CD4-positive, alpha-beta T cell (primary cell): ENCODE measurements around the gene PARD6B. TPM values are rescaled to one million over a fixed set of nuclear protein-coding genes. Genes with fewer than 3 reads are reported as not detected.

ENCODE experiments used
- ATAC-seq: fragments of 200-7000 bp; cut with Tn5 transposase; one replicate; pipeline ENCODE4 v1.10.0; 2022; ENCODE audit warnings: mild to moderate bottlenecking; ENCODE audit not compliant: poor library complexity
- CTCF ChIA-PET: fragments of 350-600 bp; sonication (Branson Sonifier 250); formaldehyde crosslinking; loops from one replicate; lab custom pipeline; 2021; ENCODE audit warnings: antibody characterized with exemption, inconsistent platforms; lab: Charles Lee
- POLR2A ChIA-PET: fragments of 350-600 bp; sonication (Branson Sonifier 250); formaldehyde crosslinking; loops from one replicate; lab custom pipeline; 2021; ENCODE audit warnings: antibody characterized with exemption, inconsistent platforms; lab: Charles Lee
- DNase-seq, 14 experiments: peaks; one replicate each; pipeline ENCODE4 v3.0.0-alpha.2; 2013 to 2020; ENCODE audit warnings: mixed read lengths in 2 of 14
- H3K27ac ChIP-seq, 2 donors: one replicate each; pipeline versions ENCODE4 v1.5.1 to v1.7.0; 2013; ENCODE audit warnings: low read length in 2 of 2, low read depth in 1 of 2, mild to moderate bottlenecking in 1 of 2
- H3K27me3 ChIP-seq, 2 experiments: 1 replicate in 1 of 2; 2 replicates in 1 of 2; pipeline versions ENCODE4 v1.6.1 to v1.7.0; 2013; ENCODE audit warnings: low read length in 2 of 2, control low read depth in 1 of 2, mild to moderate bottlenecking in 1 of 2, moderate library complexity in 1 of 2; ENCODE audit not compliant: insufficient read depth in 2 of 2, control insufficient read depth in 1 of 2
- H3K36me3 ChIP-seq: one replicate; pipeline ENCODE4 v1.6.1; 2013; ENCODE audit warnings: low read length, control low read depth; ENCODE audit not compliant: insufficient read depth
- H3K4me1 ChIP-seq: one replicate; pipeline ENCODE4 v1.6.1; 2013; ENCODE audit warnings: low read length, control low read depth; ENCODE audit not compliant: insufficient read depth
- H3K4me3 ChIP-seq: one replicate; pipeline ENCODE4 v1.5.1; 2013; ENCODE audit warnings: mild to moderate bottlenecking, low read length, moderate library complexity
- H3K9me3 ChIP-seq, 2 experiments: 1 replicate in 1 of 2; 2 replicates in 1 of 2; pipeline versions ENCODE4 v1.6.1 to v1.7.0; 2013; ENCODE audit warnings: low read length in 2 of 2, mild to moderate bottlenecking in 2 of 2, control low read depth in 1 of 2, moderate library complexity in 1 of 2; ENCODE audit not compliant: control insufficient read depth in 1 of 2, insufficient read depth in 1 of 2
- H3K27ac Mint-ChIP-seq: one replicate; pipeline ENCODE4 v1.8.0; 2020; ENCODE audit warnings: mixed read lengths
- H3K27me3 Mint-ChIP-seq: one replicate; pipeline ENCODE4 v1.8.0; 2021; ENCODE audit warnings: mixed read lengths
- H3K36me3 Mint-ChIP-seq: one replicate; pipeline ENCODE4 v1.8.0; 2021; ENCODE audit warnings: low read depth, mixed read lengths
- H3K4me1 Mint-ChIP-seq: one replicate; pipeline ENCODE4 v1.8.0; 2021; ENCODE audit warnings: low read depth, mixed read lengths
- H3K4me3 Mint-ChIP-seq: one replicate; pipeline ENCODE4 v1.8.0; 2020; ENCODE audit warnings: mild to moderate bottlenecking, mixed read lengths
- H3K9me3 Mint-ChIP-seq: one replicate; pipeline ENCODE4 v1.8.0; 2020; ENCODE audit warnings: mixed read lengths
- intact Hi-C, 2 experiments: fragments of 100-400 bp; cut with DNase I in 1 of 2; cut with micrococcal nuclease in 1 of 2; formaldehyde crosslinking; loops; one replicate each; pipeline versions ENCODE4 v1.15.1 to v1.9.0; 2023 to 2025; cut with DNase I, micrococcal nuclease
- total RNA-seq, 174 experiments: library from RNA in 2 of 174; stranded (reverse) in 2 of 174; gene quantifications; one replicate each; pipeline ENCODE4 v1.2.3 and lab custom pipeline; 2021 to 2026
- TF ChIP-seq, protein P1 (sequence below): fragments of 200-600 bp; IDR thresholded peaks from one replicate; pipeline ENCODE4 v1.8.0; 2022; ENCODE audit warnings: antibody characterized with exemption, mild to moderate bottlenecking

The PARD6B gene
- total RNA-seq, 2 experiments from 2014 or later: 5.6 to 8.2 TPM

DNA sequence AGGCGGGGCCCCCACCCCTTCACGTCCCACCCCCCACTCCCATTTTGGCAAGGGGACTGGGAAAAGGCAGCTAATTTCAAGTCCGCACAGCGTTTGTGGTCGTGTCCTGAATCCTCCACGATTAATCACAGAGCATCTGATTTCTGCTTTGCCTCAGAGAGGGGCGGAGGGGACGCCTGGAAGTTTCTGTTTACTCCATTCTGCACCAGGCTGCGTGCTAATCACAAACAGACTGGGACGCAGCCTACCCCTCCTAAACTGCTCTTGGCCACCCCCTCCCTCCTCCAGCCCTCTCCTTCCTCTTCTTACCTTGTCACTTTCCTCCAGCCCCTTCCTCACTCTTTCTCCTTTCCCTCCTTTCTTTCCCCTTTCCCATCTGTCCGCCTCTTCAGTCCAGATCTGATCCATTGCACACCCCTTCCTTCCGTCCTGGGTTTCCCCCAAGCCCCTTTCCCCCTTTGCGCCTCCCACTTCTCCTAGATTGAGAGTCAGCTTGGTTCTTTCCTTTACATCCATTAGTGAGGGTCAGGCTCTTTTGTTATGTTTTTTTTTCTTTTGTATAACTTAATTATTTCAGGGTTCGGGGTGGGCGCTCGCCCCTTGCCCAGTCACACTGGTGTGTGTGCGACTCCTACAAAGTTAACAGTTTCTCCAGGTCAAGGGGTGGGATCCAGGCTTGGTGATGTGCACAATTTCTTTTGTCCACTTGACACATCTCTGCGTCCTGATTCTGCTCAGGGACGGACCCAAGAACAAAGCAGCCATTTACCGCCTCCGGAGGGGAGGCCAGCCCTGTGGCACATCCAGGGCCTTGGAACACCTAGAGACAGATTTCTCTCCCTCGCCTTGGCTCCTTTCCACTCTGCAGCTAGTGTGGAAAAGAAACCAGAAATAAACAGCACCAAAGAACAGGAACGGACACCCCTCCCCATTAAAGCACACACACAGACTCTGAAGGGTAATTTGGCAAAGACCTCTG, 39.5 kb upstream of the PARD6B start:
- CTCF ChIA-PET: no interaction called here
- Histone ChIP-seq H3K4me3 (no peak overlapping the region), H3K4me1 (peaks cover 12% of the 10 kb centered on the region), H3K9me3 (no peaks in the 10 kb centered on the region), H3K36me3 (no peaks in the 10 kb centered on the region), H3K27me3 (peaks cover 30 to 33% of the 10 kb centered on the region in 2 experiments), H3K27ac (no peak overlapping the region)
- DNase-seq: no peak
- TF ChIP-seq, protein P1, sequence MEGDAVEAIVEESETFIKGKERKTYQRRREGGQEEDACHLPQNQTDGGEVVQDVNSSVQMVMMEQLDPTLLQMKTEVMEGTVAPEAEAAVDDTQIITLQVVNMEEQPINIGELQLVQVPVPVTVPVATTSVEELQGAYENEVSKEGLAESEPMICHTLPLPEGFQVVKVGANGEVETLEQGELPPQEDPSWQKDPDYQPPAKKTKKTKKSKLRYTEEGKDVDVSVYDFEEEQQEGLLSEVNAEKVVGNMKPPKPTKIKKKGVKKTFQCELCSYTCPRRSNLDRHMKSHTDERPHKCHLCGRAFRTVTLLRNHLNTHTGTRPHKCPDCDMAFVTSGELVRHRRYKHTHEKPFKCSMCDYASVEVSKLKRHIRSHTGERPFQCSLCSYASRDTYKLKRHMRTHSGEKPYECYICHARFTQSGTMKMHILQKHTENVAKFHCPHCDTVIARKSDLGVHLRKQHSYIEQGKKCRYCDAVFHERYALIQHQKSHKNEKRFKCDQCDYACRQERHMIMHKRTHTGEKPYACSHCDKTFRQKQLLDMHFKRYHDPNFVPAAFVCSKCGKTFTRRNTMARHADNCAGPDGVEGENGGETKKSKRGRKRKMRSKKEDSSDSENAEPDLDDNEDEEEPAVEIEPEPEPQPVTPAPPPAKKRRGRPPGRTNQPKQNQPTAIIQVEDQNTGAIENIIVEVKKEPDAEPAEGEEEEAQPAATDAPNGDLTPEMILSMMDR: no peak
- POLR2A ChIA-PET: no interaction called here
- no peak for ATAC-seq
- H3K36me3 Mint-ChIP-seq: no peaks in the 10 kb centered on the region
- H3K4me3 Mint-ChIP-seq: no peak overlapping the region
- intact Hi-C loops: no loop called here
- H3K27me3 Mint-ChIP-seq: peaks cover 46% of the 10 kb centered on the region
- no peak overlapping the region for H3K27ac Mint-ChIP-seq
- H3K9me3 Mint-ChIP-seq: no peaks in the 10 kb centered on the region
- H3K4me1 Mint-ChIP-seq: no peaks in the 10 kb centered on the region

DNA sequence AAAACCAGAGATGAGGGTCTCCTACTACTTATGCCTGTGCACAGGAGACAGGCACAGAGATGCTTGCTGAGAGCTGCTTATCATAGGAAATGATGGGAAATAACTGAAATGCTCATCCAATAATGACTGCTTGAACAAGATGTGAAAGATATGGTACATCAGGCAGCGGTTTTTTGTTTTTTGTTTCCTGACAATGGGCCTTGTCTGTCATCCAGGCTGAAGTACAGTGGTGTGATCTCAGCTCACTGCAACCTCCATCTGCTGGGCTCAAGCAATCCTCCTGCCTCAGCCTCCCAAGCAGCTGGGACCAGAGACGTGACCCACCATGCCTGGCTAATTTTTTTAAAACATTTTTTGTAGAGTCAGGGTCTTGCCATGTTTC, 38.8 kb upstream of the PARD6B start:
- Mint-ChIP-seq H3K27me3 (peaks cover 39% of the 10 kb centered on the region), H3K27ac (no peak overlapping the region), H3K9me3 (no peaks in the 10 kb centered on the region), H3K4me1 (no peaks in the 10 kb centered on the region), H3K4me3 (no peak overlapping the region), H3K36me3 (no peaks in the 10 kb centered on the region)
- POLR2A ChIA-PET: no interaction called here
- Histone ChIP-seq H3K36me3 (no peaks in the 10 kb centered on the region), H3K4me3 (no peak overlapping the region), H3K27ac (no peak overlapping the region), H3K9me3 (no peaks in the 10 kb centered on the region), H3K4me1 (peaks cover 12% of the 10 kb centered on the region), H3K27me3 (peaks cover 30 to 33% of the 10 kb centered on the region in 2 experiments)
- DNase-seq (no peak), ATAC-seq (no peak)
- intact Hi-C loops: no loop called here
- TF ChIP-seq, protein P1: no peak
- CTCF ChIA-PET: no interaction called here

- Histone ChIP-seq H3K36me3 (no peaks in the 10 kb centered on the region), H3K9me3 (no peaks in the 10 kb centered on the region), H3K4me1 (peaks cover 12% of the 10 kb centered on the region), H3K4me3 (no peak overlapping the region), H3K27ac (no peak overlapping the region), H3K27me3 (peaks cover 30 to 33% of the 10 kb centered on the region in 2 experiments)
- intact Hi-C loops: no loop called here
- DNase-seq: no peak
- Mint-ChIP-seq H3K27me3 (peaks cover 42% of the 10 kb centered on the region), H3K36me3 (no peaks in the 10 kb centered on the region), H3K4me1 (no peaks in the 10 kb centered on the region), H3K9me3 (no peaks in the 10 kb centered on the region), H3K27ac (no peak overlapping the region), H3K4me3 (no peak overlapping the region)
- TF ChIP-seq, protein P1: no peak
- ATAC-seq: no peak
- CTCF ChIA-PET: no interaction called here
- POLR2A ChIA-PET: no interaction called here
Measured at GRCh38 chr20:50693001-50693400, 38.4 kb upstream of the PARD6B start.
